Smooth muscle cell (in vitro differentiated cells): ENCODE data around the gene AQP12B. TPM values are rescaled to one million over a fixed set of nuclear protein-coding genes. Genes with fewer than 3 reads are reported as not detected.
"Not testable (repeated sequence)": the region's sequence is repeated elsewhere in the genome, so short reads cannot be mapped to it uniquely, and the experiment has no call there.

Experiments
- DNase-seq: peaks from one replicate; lab custom pipeline; 2025; ENCODE audit not compliant: unreplicated experiment; lab: John Stamatoyannopoulos, UW
- H2AFZ ChIP-seq: fragments of 200-600 bp; sonication (generic); 2 replicates; pipeline ENCODE4 v1.6.0; 2016; ENCODE audit warnings: antibody characterized with exemption, low read depth, mild to moderate bottlenecking
- H3F3A ChIP-seq: fragments of 200-600 bp; sonication (generic); 2 replicates; pipeline ENCODE4 v1.6.0; 2017; ENCODE audit warnings: antibody characterized with exemption, low read depth
- H3K27ac ChIP-seq: fragments of 200-600 bp; sonication (generic); 2 replicates; pipeline ENCODE4 v1.5.1; 2016; ENCODE audit warnings: low read depth, mild to moderate bottlenecking
- H3K27me3 ChIP-seq: fragments of 200-600 bp; sonication (generic); 2 replicates; pipeline ENCODE4 v1.6.1; 2016; ENCODE audit warnings: low read depth, mild to moderate bottlenecking
- H3K36me3 ChIP-seq: fragments of 200-600 bp; sonication (generic); 2 replicates; pipeline ENCODE4 v1.5.1; 2016; ENCODE audit warnings: low read depth
- H3K4me1 ChIP-seq: fragments of 200-600 bp; sonication (generic); 2 replicates; pipeline ENCODE4 v1.5.1; 2016; ENCODE audit warnings: low read depth
- H3K4me2 ChIP-seq: fragments of 200-600 bp; sonication (generic); 2 replicates; pipeline ENCODE4 v1.6.0; 2016; ENCODE audit warnings: mild to moderate bottlenecking
- H3K4me3 ChIP-seq: fragments of 200-600 bp; sonication (generic); 2 replicates; pipeline ENCODE4 v1.5.1; 2016; ENCODE audit warnings: mild to moderate bottlenecking
- H3K79me2 ChIP-seq: fragments of 200-600 bp; sonication (generic); 2 replicates; pipeline ENCODE4 v1.6.0; 2016; ENCODE audit warnings: low read depth, mild to moderate bottlenecking
- H3K9ac ChIP-seq: fragments of 200-600 bp; sonication (generic); 2 replicates; pipeline ENCODE4 v1.6.0; 2016; ENCODE audit warnings: low read depth
- H3K9me3 ChIP-seq: fragments of 200-600 bp; sonication (generic); replicated peaks from 2 replicates; pipeline ENCODE4 v1.5.1; 2016; ENCODE audit warnings: low read depth
- H4K20me1 ChIP-seq: fragments of 200-600 bp; sonication (generic); 2 replicates; pipeline ENCODE4 v1.6.0; 2016; ENCODE audit warnings: low read depth
- WGBS: methylation state at CpG from one replicate; pipeline ENCODE4 v1.1.7; 2016; ENCODE audit warnings: low lambda C conversion rate; 5-methylcytosine and 5-hydroxymethylcytosine counted together
- polyA plus RNA-seq: library from polyadenylated mRNA; unstranded; fragments of >200 nt; fragmentation: Nextera tagmentation; extraction: Ambion mirVana; gene quantifications from 2 replicates; pipeline ENCODE4 v1.2.1, GENCODE V29; 2016
- total RNA-seq: library from RNA; depleted of rRNA; stranded (reverse); fragments of >200 nt; gene quantifications from 2 replicates; pipeline ENCODE4 v1.2.3, GENCODE V29; 2014
- TF ChIP-seq, protein P1 (sequence below): fragments of 200-600 bp; sonication (generic); IDR thresholded peaks from 2 replicates; pipeline ENCODE4 v1.5.1; 2017; ENCODE audit warnings: borderline replicate concordance, mild to moderate bottlenecking, antibody characterized with exemption; ENCODE audit not compliant: insufficient read depth, poor library complexity, severe bottlenecking

The AQP12B gene
- total and polyA plus RNA-seq, 2 experiments from 2014 or later, result not detected

GRCh38 chr2:240680185-240680584, 2.5 kb downstream of the AQP12B start:
- not testable (repeated sequence) for H3F3A ChIP-seq, H3K4me3 ChIP-seq, H3K27ac ChIP-seq, H3K9me3 ChIP-seq, H3K36me3 ChIP-seq, DNase-seq, H3K79me2 ChIP-seq, H3K4me2 ChIP-seq, H4K20me1 ChIP-seq, H3K27me3 ChIP-seq, H3K9ac ChIP-seq, H3K4me1 ChIP-seq, H2AFZ ChIP-seq
- WGBS, result 83% methylated on average over 1 of the region's 11 CpGs

DNA sequence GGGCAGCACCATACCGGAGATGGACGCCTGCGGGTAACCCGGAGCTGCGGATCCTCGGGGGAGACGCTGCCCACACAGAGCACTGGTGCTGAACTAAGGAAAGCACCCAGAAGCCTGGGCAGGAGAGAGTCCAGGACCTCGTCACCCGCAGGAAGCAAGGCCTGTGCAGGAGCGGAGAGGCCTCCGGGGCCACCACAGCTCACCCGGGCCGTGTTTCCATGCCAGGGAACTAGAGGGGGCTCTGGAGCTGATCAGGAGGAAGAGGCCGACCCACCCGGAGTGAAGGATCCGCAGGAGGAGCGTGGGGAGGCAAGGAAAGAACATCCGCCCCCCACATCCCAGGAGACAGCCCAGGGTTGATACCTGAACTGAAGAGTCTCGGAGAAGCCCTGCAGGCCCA, 3.8 kb downstream of the AQP12B start:
- WGBS, result no CpG with 5 or more reads among the region's 19 CpGs
- H3K4me2 ChIP-seq, H3K9ac ChIP-seq, H3K4me1 ChIP-seq, H3K4me3 ChIP-seq, H3K36me3 ChIP-seq, H3F3A ChIP-seq, H3K27me3 ChIP-seq, H3K79me2 ChIP-seq, H2AFZ ChIP-seq, H3K27ac ChIP-seq, H3K9me3 ChIP-seq, H4K20me1 ChIP-seq, DNase-seq: not testable (repeated sequence)

DNA sequence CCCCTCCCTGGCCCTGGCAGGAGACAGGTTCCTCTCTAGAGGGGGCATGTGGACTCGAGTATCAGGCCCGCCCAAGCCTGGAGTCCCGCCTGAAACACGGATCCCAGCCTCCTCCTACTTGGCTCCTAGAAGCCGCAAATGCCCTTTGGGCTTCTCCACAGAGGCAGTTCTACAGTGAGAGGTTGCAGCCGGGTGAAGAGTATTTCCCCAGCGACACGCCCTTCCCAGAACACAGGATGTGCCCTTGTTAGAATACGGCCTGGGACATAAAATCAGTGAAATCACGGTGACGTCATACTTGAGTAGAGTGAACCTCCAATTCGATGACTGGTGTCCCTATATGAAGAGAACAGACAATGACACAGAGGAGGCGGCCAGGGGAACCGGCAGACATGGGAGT, 4.6 kb downstream of the AQP12B start:
- H3F3A ChIP-seq, H3K27me3 ChIP-seq, H3K27ac ChIP-seq, H3K9ac ChIP-seq, H3K9me3 ChIP-seq, H3K4me3 ChIP-seq, DNase-seq, H3K79me2 ChIP-seq, H3K4me2 ChIP-seq, H3K36me3 ChIP-seq, H3K4me1 ChIP-seq, H2AFZ ChIP-seq, H4K20me1 ChIP-seq: not testable (repeated sequence)
- 93% methylated on average over 5 of the region's 14 CpGs for WGBS

DNA sequence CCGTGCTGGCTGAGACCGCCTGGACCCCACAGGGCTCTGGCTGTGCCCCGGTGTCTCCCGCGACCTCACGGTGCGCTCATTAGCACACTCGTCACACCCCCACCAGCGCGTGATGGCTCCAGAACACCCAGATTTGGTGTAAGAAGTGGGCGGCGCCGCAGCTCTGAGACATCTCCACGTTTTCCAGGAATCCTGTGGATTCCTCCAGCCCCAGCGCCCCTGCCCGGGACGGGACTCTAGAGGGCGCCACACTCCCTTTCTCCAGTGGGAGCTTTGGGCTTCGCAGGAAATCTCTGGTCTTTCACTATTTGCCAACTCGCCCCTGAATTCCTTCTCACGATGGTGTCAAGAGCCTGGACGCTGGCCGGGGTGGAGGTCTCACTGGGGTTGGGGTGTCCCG, 7.3 kb downstream of the AQP12B start:
- not testable (repeated sequence) for H3K79me2 ChIP-seq, DNase-seq, H3K4me3 ChIP-seq, H3F3A ChIP-seq, H3K4me2 ChIP-seq, H4K20me1 ChIP-seq, H3K27ac ChIP-seq, H3K9ac ChIP-seq, H2AFZ ChIP-seq, H3K36me3 ChIP-seq, H3K9me3 ChIP-seq, H3K4me1 ChIP-seq
- no CpG with 5 or more reads among the region's 24 CpGs for WGBS
- H3K27me3 ChIP-seq, result peaks cover 15% of the 10 kb centered on the region

DNA sequence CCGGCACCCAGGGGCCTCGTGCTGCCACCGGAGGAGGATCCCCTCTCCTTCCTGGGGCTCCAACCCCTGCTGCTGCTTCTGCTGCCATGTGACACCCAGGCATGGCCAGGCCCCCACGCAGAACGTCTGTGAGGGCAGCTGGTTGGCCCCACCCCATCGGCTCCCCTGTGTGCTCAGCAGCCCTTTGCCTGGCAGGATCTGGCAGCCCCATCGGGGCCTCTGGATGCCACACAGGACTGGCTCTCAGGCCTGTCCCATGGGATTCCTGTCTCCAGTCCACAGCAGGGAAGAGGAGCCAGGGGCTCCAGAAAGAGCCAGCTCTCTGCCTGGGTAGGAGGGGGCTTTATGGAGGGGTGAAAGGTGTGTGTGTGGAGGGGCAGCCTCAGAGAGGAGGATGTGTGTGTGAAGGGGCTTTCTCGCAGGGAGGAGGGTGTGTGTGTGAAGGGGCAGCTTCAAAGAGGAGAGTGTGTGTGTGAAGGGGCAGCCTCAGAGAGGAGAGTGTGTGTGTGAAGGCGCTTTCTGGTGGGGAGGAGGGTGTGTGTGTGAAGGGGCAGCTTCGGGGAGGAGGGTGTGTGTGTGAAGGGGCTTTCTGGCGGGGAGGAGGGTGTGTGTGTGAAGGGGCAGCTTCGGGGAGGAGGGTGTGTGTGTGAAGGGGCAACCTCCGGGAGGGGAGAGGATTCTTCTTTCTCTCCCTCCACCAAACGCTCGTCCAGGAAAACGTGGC, 8.1 kb downstream of the AQP12B start:
- H4K20me1 ChIP-seq, DNase-seq: not testable (repeated sequence)
- WGBS, result 66% methylated on average over 9 of the region's 16 CpGs

DNA sequence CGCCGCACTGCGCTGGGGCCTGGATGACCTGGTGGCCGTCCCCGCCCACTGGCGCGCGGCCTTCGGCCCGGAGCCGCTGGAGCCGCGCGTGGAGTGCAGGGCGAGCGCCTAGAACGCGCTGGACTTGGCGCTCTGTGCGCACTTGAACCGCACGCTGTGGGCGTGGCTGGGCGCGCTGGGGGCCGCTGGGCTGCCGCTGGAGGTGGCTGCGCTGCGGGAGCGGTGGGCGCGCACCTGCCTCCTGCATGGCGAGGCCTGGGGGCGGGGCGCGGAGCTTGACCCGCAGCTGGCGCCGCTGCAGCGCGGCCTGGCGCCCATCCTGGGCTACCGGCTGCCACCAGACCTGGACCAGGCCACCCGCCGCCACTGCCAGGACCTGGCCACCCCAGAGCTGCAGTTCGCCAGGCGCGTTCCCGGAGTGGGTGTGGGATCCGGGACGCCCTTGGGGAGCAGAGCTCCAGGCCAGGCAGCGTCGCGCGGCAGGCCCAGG, 9.9 kb downstream of the AQP12B start:
- WGBS, result 71% methylated on average over 55 of the region's 55 CpGs
- no peak overlapping the region for H3K9ac ChIP-seq
- no peaks in the 10 kb centered on the region for H3K4me1 ChIP-seq
- H3K4me3 ChIP-seq, result no peak overlapping the region
- no peaks in the 10 kb centered on the region for H3K79me2 ChIP-seq
- peaks cover 17% of the 10 kb centered on the region for H3K27me3 ChIP-seq
- DNase-seq, result no peak
- H3F3A ChIP-seq, result no peaks in the 10 kb centered on the region
- no peak overlapping the region for H3K27ac ChIP-seq
- H3K36me3 ChIP-seq, result no peaks in the 10 kb centered on the region
- H3K4me2 ChIP-seq, result no peak overlapping the region
- no peaks in the 10 kb centered on the region for H3K9me3 ChIP-seq
- H2AFZ ChIP-seq, result no peak overlapping the region
- H4K20me1 ChIP-seq, result no peaks in the 10 kb centered on the region
- TF ChIP-seq, protein P1, sequence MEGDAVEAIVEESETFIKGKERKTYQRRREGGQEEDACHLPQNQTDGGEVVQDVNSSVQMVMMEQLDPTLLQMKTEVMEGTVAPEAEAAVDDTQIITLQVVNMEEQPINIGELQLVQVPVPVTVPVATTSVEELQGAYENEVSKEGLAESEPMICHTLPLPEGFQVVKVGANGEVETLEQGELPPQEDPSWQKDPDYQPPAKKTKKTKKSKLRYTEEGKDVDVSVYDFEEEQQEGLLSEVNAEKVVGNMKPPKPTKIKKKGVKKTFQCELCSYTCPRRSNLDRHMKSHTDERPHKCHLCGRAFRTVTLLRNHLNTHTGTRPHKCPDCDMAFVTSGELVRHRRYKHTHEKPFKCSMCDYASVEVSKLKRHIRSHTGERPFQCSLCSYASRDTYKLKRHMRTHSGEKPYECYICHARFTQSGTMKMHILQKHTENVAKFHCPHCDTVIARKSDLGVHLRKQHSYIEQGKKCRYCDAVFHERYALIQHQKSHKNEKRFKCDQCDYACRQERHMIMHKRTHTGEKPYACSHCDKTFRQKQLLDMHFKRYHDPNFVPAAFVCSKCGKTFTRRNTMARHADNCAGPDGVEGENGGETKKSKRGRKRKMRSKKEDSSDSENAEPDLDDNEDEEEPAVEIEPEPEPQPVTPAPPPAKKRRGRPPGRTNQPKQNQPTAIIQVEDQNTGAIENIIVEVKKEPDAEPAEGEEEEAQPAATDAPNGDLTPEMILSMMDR, result no peak

More for the DNA sequence above, 8.1 kb downstream of the AQP12B start:
- H3K27me3 ChIP-seq, result peaks cover 17% of the 10 kb centered on the region
- not testable (repeated sequence) for H3F3A ChIP-seq, H3K4me2 ChIP-seq, H3K4me3 ChIP-seq, H2AFZ ChIP-seq, H3K9me3 ChIP-seq, H3K4me1 ChIP-seq, H3K27ac ChIP-seq, H3K79me2 ChIP-seq, H3K9ac ChIP-seq, H3K36me3 ChIP-seq
